RWPE2 (cell line): ENCODE measurements around the gene USP37.

ENCODE experiments used
- ATAC-seq: fragments of 200-7000 bp; cut with Tn5 transposase; 3 replicates; pipeline ENCODE4 v1.9.1; 2021; ENCODE audit warnings: low read depth
- DNase-seq: peaks from one replicate; pipeline ENCODE4 v3.0.0-alpha.2; 2020; ENCODE audit warnings: low spot score
- H3K27ac ChIP-seq: fragments of 450-650 bp; 2 replicates; pipeline ENCODE4 v1.5.1; 2017; ENCODE audit warnings: mild to moderate bottlenecking; ENCODE audit not compliant: poor library complexity, severe bottlenecking
- H3K27me3 ChIP-seq: fragments of 250-450 bp; sonication (Bioruptor Pico); 2 replicates; pipeline ENCODE4 v1.5.1; 2021; ENCODE audit warnings: mild to moderate bottlenecking, moderate library complexity; ENCODE audit not compliant: insufficient read depth, poor library complexity, severe bottlenecking
- H3K36me3 ChIP-seq: fragments of 250-450 bp; sonication (Bioruptor Pico); 2 replicates; pipeline ENCODE4 v1.5.1; 2020; ENCODE audit warnings: low read depth, mild to moderate bottlenecking, moderate library complexity
- H3K4me1 ChIP-seq: fragments of 250-450 bp; sonication (Bioruptor Pico); 2 replicates; pipeline ENCODE4 v1.5.1; 2021; ENCODE audit warnings: mild to moderate bottlenecking, moderate library complexity; ENCODE audit not compliant: insufficient read depth, poor library complexity, severe bottlenecking
- H3K4me3 ChIP-seq: fragments of 250-450 bp; sonication (Bioruptor Pico); 2 replicates; pipeline ENCODE4 v1.5.1; 2021; ENCODE audit warnings: mild to moderate bottlenecking, moderate library complexity; ENCODE audit not compliant: severe bottlenecking
- H3K9me3 ChIP-seq: fragments of 250-450 bp; sonication (Bioruptor Pico); 2 replicates; pipeline ENCODE4 v1.5.1; 2021; ENCODE audit warnings: mild to moderate bottlenecking, moderate library complexity; ENCODE audit not compliant: severe bottlenecking
- TF ChIP-seq, protein P1 (sequence below): fragments of 450-650 bp; IDR thresholded peaks from one replicate; pipeline ENCODE4 v1.5.1; 2017; ENCODE audit warnings: mild to moderate bottlenecking, moderate library complexity; ENCODE audit not compliant: poor library complexity, severe bottlenecking

USP37 gene

DNA sequence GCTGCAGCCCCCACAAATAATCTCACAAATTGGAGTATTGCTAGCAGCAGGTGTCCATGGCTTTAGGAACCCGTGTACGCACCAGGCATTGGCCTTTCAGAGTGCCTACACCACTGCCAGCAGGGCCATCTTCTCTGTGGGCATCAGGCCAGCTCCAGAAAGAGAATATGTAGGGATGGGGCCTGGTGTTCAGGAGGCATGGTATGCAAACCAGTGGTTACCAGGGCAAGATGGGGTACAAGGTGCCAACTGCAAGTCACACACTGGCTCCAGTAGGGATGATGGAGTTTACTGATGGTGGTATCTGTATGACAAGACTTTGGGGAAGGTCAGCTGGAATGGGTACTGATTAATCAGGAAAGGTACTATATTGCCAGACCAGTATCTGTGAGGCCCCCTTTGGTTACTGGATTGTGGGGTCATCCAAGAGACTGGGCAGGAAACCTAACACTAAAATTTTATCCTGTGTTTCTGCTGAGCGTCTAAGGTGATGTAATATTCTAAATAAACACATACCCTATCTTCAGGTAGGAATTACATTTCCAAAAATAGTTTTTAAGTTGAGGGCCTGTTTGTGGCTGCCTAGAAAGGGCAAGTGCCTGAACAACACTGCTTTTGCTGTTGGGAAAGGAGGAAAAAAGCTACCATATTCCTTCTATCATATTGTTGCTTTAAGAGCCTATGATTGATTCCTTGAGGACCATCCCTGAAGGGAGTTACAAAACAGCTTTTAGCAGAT is 9.5 kb upstream of the USP37 start:
- TF ChIP-seq, protein P1, sequence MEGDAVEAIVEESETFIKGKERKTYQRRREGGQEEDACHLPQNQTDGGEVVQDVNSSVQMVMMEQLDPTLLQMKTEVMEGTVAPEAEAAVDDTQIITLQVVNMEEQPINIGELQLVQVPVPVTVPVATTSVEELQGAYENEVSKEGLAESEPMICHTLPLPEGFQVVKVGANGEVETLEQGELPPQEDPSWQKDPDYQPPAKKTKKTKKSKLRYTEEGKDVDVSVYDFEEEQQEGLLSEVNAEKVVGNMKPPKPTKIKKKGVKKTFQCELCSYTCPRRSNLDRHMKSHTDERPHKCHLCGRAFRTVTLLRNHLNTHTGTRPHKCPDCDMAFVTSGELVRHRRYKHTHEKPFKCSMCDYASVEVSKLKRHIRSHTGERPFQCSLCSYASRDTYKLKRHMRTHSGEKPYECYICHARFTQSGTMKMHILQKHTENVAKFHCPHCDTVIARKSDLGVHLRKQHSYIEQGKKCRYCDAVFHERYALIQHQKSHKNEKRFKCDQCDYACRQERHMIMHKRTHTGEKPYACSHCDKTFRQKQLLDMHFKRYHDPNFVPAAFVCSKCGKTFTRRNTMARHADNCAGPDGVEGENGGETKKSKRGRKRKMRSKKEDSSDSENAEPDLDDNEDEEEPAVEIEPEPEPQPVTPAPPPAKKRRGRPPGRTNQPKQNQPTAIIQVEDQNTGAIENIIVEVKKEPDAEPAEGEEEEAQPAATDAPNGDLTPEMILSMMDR, result no peak
- no peak overlapping the region for H3K27ac ChIP-seq
- DNase-seq (no peak), ATAC-seq (no peak)
- H3K27me3 ChIP-seq, result no peaks in the 10 kb centered on the region
- no peaks in the 10 kb centered on the region for H3K9me3 ChIP-seq
- H3K4me3 ChIP-seq, result no peak overlapping the region
- peaks cover 70% of the 10 kb centered on the region for H3K36me3 ChIP-seq
- H3K4me1 ChIP-seq, result peaks cover 12% of the 10 kb centered on the region

DNA sequence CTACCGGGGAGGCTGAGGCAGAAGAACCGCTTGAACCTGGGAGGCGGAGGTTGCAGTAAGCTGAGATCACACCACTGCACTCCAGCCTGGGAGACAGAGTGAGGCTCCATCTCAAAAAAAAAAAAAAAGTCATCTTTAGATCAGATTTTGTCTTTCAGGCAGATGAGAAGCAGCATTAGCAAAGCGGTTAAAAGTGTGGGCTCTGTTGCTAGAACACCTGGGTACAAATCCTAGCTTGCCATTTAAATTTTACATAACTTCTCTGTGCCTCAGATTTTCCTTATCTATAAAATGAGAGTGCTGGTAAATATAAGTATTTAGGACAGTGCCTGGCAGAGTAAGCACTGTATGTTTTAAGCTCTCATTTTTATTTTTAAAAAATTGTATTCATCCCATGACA is 8.7 kb upstream of the USP37 start:
- Histone ChIP-seq H3K4me3 (no peak overlapping the region), H3K27ac (no peak overlapping the region), H3K4me1 (peaks cover 7% of the 10 kb centered on the region), H3K27me3 (no peaks in the 10 kb centered on the region), H3K36me3 (peaks cover 73% of the 10 kb centered on the region), H3K9me3 (no peaks in the 10 kb centered on the region)
- ATAC-seq (no peak), DNase-seq (no peak)
- TF ChIP-seq, protein P1, result no peak

DNA sequence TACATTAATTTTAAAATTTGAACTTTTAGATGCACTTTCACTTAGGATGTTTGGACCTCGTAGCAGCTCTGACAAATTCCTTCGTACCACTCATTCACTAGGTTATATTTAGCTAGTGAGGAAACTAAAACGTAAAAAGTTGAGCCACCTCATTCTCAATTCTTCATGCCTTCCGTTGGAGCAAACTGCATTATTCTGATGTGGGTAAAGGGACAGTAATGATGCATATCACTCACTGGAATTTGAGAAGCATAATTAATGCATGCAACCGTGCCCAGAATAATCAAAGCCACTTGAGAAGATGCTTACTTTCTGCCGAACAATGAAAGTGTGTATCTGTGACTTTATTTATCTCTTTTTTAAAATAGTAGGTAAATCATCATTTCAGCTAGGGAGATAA is 2.7 kb upstream of the USP37 start:
- TF ChIP-seq, protein P1, result no peak
- H3K9me3 ChIP-seq, result no peaks in the 10 kb centered on the region
- no peak overlapping the region for H3K4me3 ChIP-seq
- H3K4me1 ChIP-seq, result peaks cover 7% of the 10 kb centered on the region
- DNase-seq (no peak), ATAC-seq (no peak)
- H3K36me3 ChIP-seq, result peaks cover 64% of the 10 kb centered on the region
- peak overlapping the region; percentile 77 for H3K27ac ChIP-seq
- no peaks in the 10 kb centered on the region for H3K27me3 ChIP-seq

DNA sequence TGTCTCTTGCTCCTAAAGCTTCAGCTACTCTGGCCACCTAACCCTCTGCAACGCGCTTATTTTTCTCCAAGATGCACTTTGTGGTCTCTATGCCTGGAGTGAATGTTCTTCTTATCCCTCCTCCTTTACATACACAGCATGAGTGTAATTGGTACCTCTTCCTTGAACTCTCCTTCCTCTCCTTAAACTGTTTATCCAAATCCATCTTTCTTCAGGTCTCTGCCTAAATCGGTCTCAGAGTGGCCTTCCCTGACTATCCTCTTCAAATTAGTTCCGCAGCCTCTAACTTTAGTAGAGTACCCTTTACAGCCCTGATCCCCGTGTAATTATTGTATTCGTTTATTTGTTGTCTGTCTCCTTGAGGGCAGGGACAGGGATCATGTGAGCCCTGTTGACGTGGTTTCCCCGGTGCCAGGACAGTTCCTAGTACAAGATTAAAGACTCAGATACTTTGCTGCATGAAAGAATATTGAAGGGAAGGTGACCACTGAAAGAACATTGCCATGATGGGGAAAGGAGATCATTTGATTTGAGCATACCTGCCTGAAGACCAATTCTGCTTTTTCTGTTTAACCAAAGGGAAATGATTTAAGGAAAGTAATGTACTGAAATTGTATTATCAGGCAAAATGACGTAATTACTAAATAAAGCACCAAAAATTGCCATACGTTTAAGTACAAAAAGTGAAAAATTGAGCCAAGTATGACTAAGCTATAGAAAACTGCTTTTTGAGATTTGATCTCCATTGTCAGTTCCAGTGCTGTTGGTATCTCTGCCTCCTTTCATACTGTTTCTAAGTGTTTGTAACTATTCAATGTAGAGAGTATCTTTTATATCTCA is 1.7 kb upstream of the USP37 start:
- Histone ChIP-seq H3K27me3 (no peaks in the 10 kb centered on the region), H3K27ac (peak overlapping the region; percentile 77), H3K9me3 (no peaks in the 10 kb centered on the region), H3K4me3 (peak overlapping the region; percentile 89), H3K36me3 (peaks cover 66% of the 10 kb centered on the region), H3K4me1 (peaks cover 7% of the 10 kb centered on the region)
- ATAC-seq (no peak), DNase-seq (no peak)
- TF ChIP-seq, protein P1, result no peak
